Calu3 (cell line): Measurements from ENCODE around the gene PAIP1. TPM values are rescaled to one million over a fixed set of nuclear protein-coding genes. Genes with fewer than 3 reads are reported as not detected.
A peak's percentile ranks its signal among the peaks of the same experiment; 100 is the strongest.

Experiments used
- BruUV-seq: library from RNA; stranded (reverse); fragments of 400-500 nt; replicated peaks from 2 replicates; lab custom pipeline; 2021; lab: Mats Ljungman, UMichigan
- CTCF ChIA-PET: fragments of 300-600 bp; sonication (Branson Sonifier 250); formaldehyde crosslinking; loops from one replicate; lab custom pipeline; 2022; ENCODE audit warnings: antibody characterized with exemption; lab: Charles Lee
- DNase-seq: peaks from one replicate; pipeline ENCODE4 v3.0.0; 2022
- H3K27ac Mint-ChIP-seq: one replicate; pipeline ENCODE4 v1.8.0; 2022; ENCODE audit warnings: mixed read lengths; ENCODE audit not compliant: unreplicated experiment
- H3K27me3 Mint-ChIP-seq: one replicate; pipeline ENCODE4 v1.8.0; 2022; ENCODE audit warnings: mixed read lengths; ENCODE audit not compliant: unreplicated experiment
- H3K36me3 Mint-ChIP-seq: one replicate; pipeline ENCODE4 v1.8.0; 2022; ENCODE audit warnings: mild to moderate bottlenecking, moderate library complexity, mixed read lengths; ENCODE audit not compliant: insufficient read depth, unreplicated experiment
- H3K4me1 Mint-ChIP-seq: one replicate; pipeline ENCODE4 v1.8.0; 2022; ENCODE audit warnings: mild to moderate bottlenecking, low read depth, mixed read lengths; ENCODE audit not compliant: unreplicated experiment
- H3K4me3 Mint-ChIP-seq: one replicate; pipeline ENCODE4 v1.8.0; 2022; ENCODE audit warnings: mild to moderate bottlenecking, low read depth, moderate library complexity, mixed read lengths; ENCODE audit not compliant: unreplicated experiment
- H3K9me3 Mint-ChIP-seq: one replicate; pipeline ENCODE4 v1.8.0; 2022; ENCODE audit warnings: low read depth, mixed read lengths; ENCODE audit not compliant: unreplicated experiment
- intact Hi-C: fragments of 100-400 bp; cut with micrococcal nuclease; formaldehyde crosslinking; loops from one replicate; pipeline ENCODE4 v1.10.0; 2022; ENCODE audit not compliant: unreplicated experiment
- total RNA-seq: library from RNA; stranded (reverse); gene quantifications from 2 replicates; pipeline ENCODE4 v1.2.3, GENCODE V29; 2022
- TF ChIP-seq, protein P1 (sequence below): fragments of 200-600 bp; IDR thresholded peaks from one replicate; pipeline ENCODE4 v1.8.0; 2022; ENCODE audit warnings: antibody characterized with exemption; ENCODE audit not compliant: unreplicated experiment

PAIP1 gene
- total RNA-seq, 1 experiment from 2014 or later = 97.4 TPM

GRCh38 chr5:43482490-43483297, 74.2 kb downstream of the PAIP1 start:
- Mint-ChIP-seq H3K27me3 (no peaks in the 10 kb centered on the region), H3K4me1 (peaks cover 21% of the 10 kb centered on the region), H3K4me3 (peak overlapping the region; percentile 95), H3K36me3 (peaks cover 27% of the 10 kb centered on the region), H3K27ac (peak overlapping the region; percentile 99), H3K9me3 (no peaks in the 10 kb centered on the region)
- no peak for DNase-seq
- no TSS peak for BruUV-seq
- intact Hi-C loops = loop anchor here (5.0 kb wide), 3 partner anchors 50 to 255 kb away; no protein-coding TSS in a partner anchor
- TF ChIP-seq, protein P1, sequence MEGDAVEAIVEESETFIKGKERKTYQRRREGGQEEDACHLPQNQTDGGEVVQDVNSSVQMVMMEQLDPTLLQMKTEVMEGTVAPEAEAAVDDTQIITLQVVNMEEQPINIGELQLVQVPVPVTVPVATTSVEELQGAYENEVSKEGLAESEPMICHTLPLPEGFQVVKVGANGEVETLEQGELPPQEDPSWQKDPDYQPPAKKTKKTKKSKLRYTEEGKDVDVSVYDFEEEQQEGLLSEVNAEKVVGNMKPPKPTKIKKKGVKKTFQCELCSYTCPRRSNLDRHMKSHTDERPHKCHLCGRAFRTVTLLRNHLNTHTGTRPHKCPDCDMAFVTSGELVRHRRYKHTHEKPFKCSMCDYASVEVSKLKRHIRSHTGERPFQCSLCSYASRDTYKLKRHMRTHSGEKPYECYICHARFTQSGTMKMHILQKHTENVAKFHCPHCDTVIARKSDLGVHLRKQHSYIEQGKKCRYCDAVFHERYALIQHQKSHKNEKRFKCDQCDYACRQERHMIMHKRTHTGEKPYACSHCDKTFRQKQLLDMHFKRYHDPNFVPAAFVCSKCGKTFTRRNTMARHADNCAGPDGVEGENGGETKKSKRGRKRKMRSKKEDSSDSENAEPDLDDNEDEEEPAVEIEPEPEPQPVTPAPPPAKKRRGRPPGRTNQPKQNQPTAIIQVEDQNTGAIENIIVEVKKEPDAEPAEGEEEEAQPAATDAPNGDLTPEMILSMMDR = no peak
- CTCF ChIA-PET = interaction anchor here (3.3 kb wide), 1 partner anchor 81 kb away, joined by 52 read pairs; no protein-coding TSS in a partner anchor

Other genes starting within 250 kb of the PAIP1 start
- gene HMGCS1, start 243.7 kb downstream of the PAIP1 start, total RNA-seq = 249 and 263 TPM in 2 replicates
- gene CCL28, start 144.7 kb downstream of the PAIP1 start, total RNA-seq = 9.9 and 12.2 TPM in 2 replicates
- gene TMEM267, start 73.2 kb downstream of the PAIP1 start, total RNA-seq = 19.0 and 23.4 TPM in 2 replicates
- gene C5orf34, start 41.9 kb downstream of the PAIP1 start, total RNA-seq = 6.9 and 7.4 TPM in 2 replicates
- 61.7 and 72.4 TPM in 2 replicates for gene NNT, start 46.1 kb upstream of the PAIP1 start, total RNA-seq